ENCODE measurements around the gene ARL1. TPM values are rescaled to one million over a fixed set of nuclear protein-coding genes. Genes with fewer than 3 reads are reported as not detected.

The ARL1 gene
- total and polyA plus RNA-seq, 9 of the 15 experiments (the other 6 are each of a cell fraction or from before 2014, with no cell fraction given): 53.0 to 127 (median 68.6) TPM

- no peaks in the 10 kb centered on the region for H3K79me2 ChIP-seq (ENCODE audit: control insufficient read depth, insufficient read depth, low read length)
- H3K27me3 ChIP-seq (ENCODE audit: control insufficient read depth in 2 of 2, insufficient read depth in 2 of 2, low read length in 2 of 2): no peaks in the 10 kb centered on the region
- in situ Hi-C loops (cut with MboI): no loop called here
- H3K4me2 ChIP-seq (ENCODE audit: insufficient read depth, low read length): no peak overlapping the region
- ATAC-seq (no peak), DNase-seq (ENCODE audit: extremely low read depth in 1 of 4, low spot score in 3 of 4) (no peak), FAIRE-seq (no peak)
- 86% methylated on average over 8 of the region's 8 CpGs for WGBS (ENCODE audit: insufficient coverage, low coverage, missing lambda C conversion rate)
- H3K9ac ChIP-seq (ENCODE audit: insufficient read depth in 1 of 2, low read depth in 2 of 2, low read length in 2 of 2): no peak overlapping the region
- peaks cover 83% of the 10 kb centered on the region for H3K36me3 ChIP-seq (ENCODE audit: control insufficient read depth, insufficient read depth, low read length)
- ChIA-PET POLR2A (no interaction called here), CTCF (ENCODE audit: low intra/inter-chr PET ratio) (no interaction called here)
- H3K4me1 ChIP-seq (replicated peaks in 1 of 2; ENCODE audit: control insufficient read depth in 2 of 2, insufficient read depth in 2 of 2, low read length in 2 of 2): no peaks in the 10 kb centered on the region
- intact Hi-C loops (cut with micrococcal nuclease): no loop called here
- H3K4me3 ChIP-seq: no peak overlapping the region
- no peak overlapping the region for H2AFZ ChIP-seq (ENCODE audit: low read depth, low read length)
- no peaks in the 10 kb centered on the region for H3K9me1 ChIP-seq (ENCODE audit: control insufficient read depth, insufficient read depth, low read length)
- H3K9me3 ChIP-seq (replicated peaks; ENCODE audit: control insufficient read depth, insufficient read depth, low read depth, low read length): no peaks in the 10 kb centered on the region
- TF ChIP-seq GATA2 (CRISPR knock-in tag; IDR thresholded peaks at IDR 0.05) (no peak), SMARCB1 (IDR thresholded peaks at IDR 0.05; ENCODE audit: insufficient read length, low read depth) (no peak), DNMT1 (IDR thresholded peaks at IDR 0.05) (no peak), ZNF592 (IDR thresholded peaks at IDR 0.05) (no peak), PRMT5 (CRISPR knock-in tag; IDR thresholded peaks at IDR 0.05) (no peak), NUFIP1 (IDR thresholded peaks at IDR 0.05; ENCODE audit: partially characterized antibody) (no peak), ZNF354B (CRISPR knock-in tag; IDR thresholded peaks at IDR 0.05) (no peak), FUS (optimal IDR thresholded peaks at IDR 0.05; ENCODE audit: low read depth, low read length) (no peak), STAG1 (CRISPR knock-in tag; IDR thresholded peaks at IDR 0.05; ENCODE audit: borderline replicate concordance) (no peak), SIX5 (IDR thresholded peaks at IDR 0.05; ENCODE audit: borderline replicate concordance in 1 of 2, insufficient read depth in 1 of 2, low read depth in 1 of 2, low read length in 2 of 2) (no peak), ZNF699 (CRISPR knock-in tag; IDR thresholded peaks at IDR 0.05; ENCODE audit: insufficient replicate concordance) (no peak), ZKSCAN8 (CRISPR knock-in tag; IDR thresholded peaks at IDR 0.05) (no peak), PCBP1 (IDR thresholded peaks at IDR 0.05; ENCODE audit: low read depth, low read length, poor library complexity, severe bottlenecking) (no peak), CBX5 (IDR thresholded peaks at IDR 0.05; ENCODE audit: borderline replicate concordance, low read depth) (no peak), ZNF133 (CRISPR knock-in tag; IDR thresholded peaks at IDR 0.05) (no peak), ZNF740 (CRISPR knock-in tag; IDR thresholded peaks at IDR 0.05) (no peak), ZNF740 (tag; IDR thresholded peaks at IDR 0.05) (no peak)
- TF ChIP-seq, protein P1, sequence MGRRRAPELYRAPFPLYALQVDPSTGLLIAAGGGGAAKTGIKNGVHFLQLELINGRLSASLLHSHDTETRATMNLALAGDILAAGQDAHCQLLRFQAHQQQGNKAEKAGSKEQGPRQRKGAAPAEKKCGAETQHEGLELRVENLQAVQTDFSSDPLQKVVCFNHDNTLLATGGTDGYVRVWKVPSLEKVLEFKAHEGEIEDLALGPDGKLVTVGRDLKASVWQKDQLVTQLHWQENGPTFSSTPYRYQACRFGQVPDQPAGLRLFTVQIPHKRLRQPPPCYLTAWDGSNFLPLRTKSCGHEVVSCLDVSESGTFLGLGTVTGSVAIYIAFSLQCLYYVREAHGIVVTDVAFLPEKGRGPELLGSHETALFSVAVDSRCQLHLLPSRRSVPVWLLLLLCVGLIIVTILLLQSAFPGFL (CRISPR knock-in tag; IDR thresholded peaks at IDR 0.05): no peak
- BruUV-seq (replicated peaks): no TSS peak
- no peaks in the 10 kb centered on the region for H4K20me1 ChIP-seq (replicated peaks; ENCODE audit: control insufficient read depth, insufficient read depth, low read length)
- no peak overlapping the region for H3K27ac ChIP-seq (ENCODE audit: extremely low read depth, low read depth, low read length)
These were observed 46.1 kb downstream of the ARL1 start for GRCh38 chr12:101361455-101361854.

Measured in K562 (cell line).